K562 (cell line): Measurements from ENCODE around the gene AIFM3. TPM values are rescaled to one million over a fixed set of nuclear protein-coding genes. Genes with fewer than 3 reads are reported as not detected.

Experiments used
- ATAC-seq: fragments of 200-7000 bp; cut with Tn5 transposase; 3 replicates; pipeline ENCODE4 v1.9.1; 2020; ENCODE audit warnings: moderate library complexity
- BruUV-seq: library from RNA; stranded (reverse); fragments of 400-500 nt; replicated peaks from 2 replicates; lab custom pipeline; 2021; lab: Mats Ljungman, UMichigan
- CTCF ChIA-PET: fragments of 300-600 bp; formaldehyde crosslinking; extraction: SDS; loops from one replicate; lab custom pipeline; 2021; ENCODE audit warnings: low intra/inter-chr PET ratio; lab: Yijun Ruan, JAX
- POLR2A ChIA-PET: fragments of 300-600, 350-650 bp; sonication (Branson Sonifier 250); formaldehyde crosslinking; extraction: SDS; loops from one replicate; lab custom pipeline; 2021; ENCODE audit warnings: antibody characterized with exemption, inconsistent platforms; lab: Yijun Ruan, JAX
- DNase-seq, 4 experiments: peaks; one replicate each; pipeline versions ENCODE4 v3.0.0 to v3.0.0-alpha.2; 2011 to 2018; ENCODE audit warnings: low spot score in 3 of 4, mixed read lengths in 3 of 4; ENCODE audit errors: extremely low read depth in 1 of 4
- FAIRE-seq: peaks from 2 replicates; lab custom pipeline; 2011; peaks lifted over from hg19 to GRCh38; lab: Jason Lieb, UNC
- H2AFZ ChIP-seq: 2 replicates; pipeline ENCODE4 v1.6.0; 2011; ENCODE audit warnings: low read depth, low read length, control low read depth, inconsistent platforms
- H3K27ac ChIP-seq: fragments of 200-600 bp; 3 replicates; pipeline ENCODE4 v1.8.0; 2011; ENCODE audit warnings: low read depth, mild to moderate bottlenecking, control low read depth, inconsistent platforms, low read length, moderate library complexity, mixed read lengths; ENCODE audit errors: extremely low read depth
- H3K27me3 ChIP-seq, 2 experiments: fragments of 300-600 bp in 1 of 2; 2 replicates in 1 of 2; 3 replicates in 1 of 2; pipeline versions ENCODE4 v1.6.0 to v1.8.0; 2011; ENCODE audit warnings: inconsistent platforms in 2 of 2, low read length in 2 of 2, mild to moderate bottlenecking in 1 of 2, mixed read lengths in 1 of 2, moderate library complexity in 1 of 2; ENCODE audit not compliant: control insufficient read depth in 2 of 2, insufficient read depth in 2 of 2
- H3K36me3 ChIP-seq: fragments of 300-600 bp; 3 replicates; pipeline ENCODE4 v1.8.0; 2011; ENCODE audit warnings: mild to moderate bottlenecking, low read length, inconsistent platforms; ENCODE audit not compliant: control insufficient read depth, insufficient read depth
- H3K4me1 ChIP-seq, 2 experiments: fragments of 200-600 bp in 1 of 2; replicated peaks in 1 of 2; 2 replicates in 1 of 2; 3 replicates in 1 of 2; pipeline versions ENCODE4 v1.5.1 to v1.8.0; 2011; ENCODE audit warnings: inconsistent platforms in 2 of 2, low read length in 2 of 2, mild to moderate bottlenecking in 1 of 2, mixed read lengths in 1 of 2, moderate library complexity in 1 of 2; ENCODE audit not compliant: control insufficient read depth in 2 of 2, insufficient read depth in 2 of 2
- H3K4me2 ChIP-seq: 2 replicates; pipeline ENCODE4 v1.6.1; 2011; ENCODE audit warnings: low read length, control low read depth, inconsistent platforms, mixed read lengths; ENCODE audit not compliant: insufficient read depth
- H3K4me3 ChIP-seq: fragments of 200-600 bp; sonication (generic), shearing (Covaris generic); 2 replicates; pipeline ENCODE4 v1.5.1; 2016; ENCODE audit warnings: control low read depth, inconsistent platforms
- H3K79me2 ChIP-seq: fragments of 200-600 bp; 3 replicates; pipeline ENCODE4 v1.8.0; 2011; ENCODE audit warnings: low read length, inconsistent platforms; ENCODE audit not compliant: control insufficient read depth, insufficient read depth
- H3K9ac ChIP-seq, 2 experiments: 2 replicates each; pipeline versions ENCODE4 v1.6.0 to v1.6.1; 2011; ENCODE audit warnings: low read depth in 2 of 2, low read length in 2 of 2, control low read depth in 1 of 2, inconsistent platforms in 1 of 2, mild to moderate bottlenecking in 1 of 2, mixed read lengths in 1 of 2; ENCODE audit not compliant: insufficient read depth in 1 of 2
- H3K9me1 ChIP-seq: one replicate; pipeline ENCODE4 v1.6.0; 2011; ENCODE audit warnings: inconsistent platforms, mild to moderate bottlenecking, low read length, moderate library complexity; ENCODE audit not compliant: control insufficient read depth, insufficient read depth
- H3K9me3 ChIP-seq: replicated peaks from 2 replicates; pipeline ENCODE4 v1.5.1; 2011; ENCODE audit warnings: low read depth, low read length, inconsistent platforms; ENCODE audit not compliant: control insufficient read depth, insufficient read depth
- H4K20me1 ChIP-seq: replicated peaks from 2 replicates; pipeline ENCODE4 v1.6.1; 2011; ENCODE audit warnings: low read length, inconsistent platforms, mixed read lengths; ENCODE audit not compliant: control insufficient read depth, insufficient read depth
- CBX8 ChIP-seq: fragments of 200-600 bp; sonication (generic); IDR thresholded peaks from 2 replicates; pipeline ENCODE4 v1.6.1; 2012; ENCODE audit warnings: borderline replicate concordance, mixed run types, low read depth, mild to moderate bottlenecking, moderate library complexity, mixed read lengths, low read length, control low read depth, inconsistent platforms; ENCODE audit not compliant: poor library complexity, severe bottlenecking; ENCODE audit errors: extremely low read depth
- CREM ChIP-seq: IDR thresholded peaks from 2 replicates; pipeline ENCODE4 v1.6.1; 2014; ENCODE audit warnings: antibody characterized with exemption, low read depth
- ELK3 ChIP-seq: fragments of 450-650 bp; formaldehyde crosslinking; IDR thresholded peaks from 2 replicates; pipeline ENCODE4 v1.4.0; 2020; ENCODE audit warnings: mild to moderate bottlenecking
- ERF ChIP-seq: fragments of 450-650 bp; formaldehyde crosslinking; IDR thresholded peaks from 2 replicates; pipeline ENCODE4 v1.4.0; 2020; ENCODE audit warnings: mild to moderate bottlenecking, mixed read lengths
- EWSR1 ChIP-seq: fragments of 450-650 bp; IDR thresholded peaks from 2 replicates; pipeline ENCODE4 v1.6.1; 2018; ENCODE audit warnings: borderline replicate concordance, mild to moderate bottlenecking, low read depth, moderate library complexity; ENCODE audit not compliant: partially characterized antibody
- FOXK1 ChIP-seq: sonication (generic); formaldehyde crosslinking; IDR thresholded peaks from 2 replicates; pipeline ENCODE4 v1.8.0; 2022; ENCODE audit warnings: missing genetic modification reagents, mild to moderate bottlenecking, borderline replicate concordance
- HNRNPLL ChIP-seq: fragments of 200-400 bp; formaldehyde crosslinking; IDR thresholded peaks from 2 replicates; pipeline ENCODE4 v1.6.1; 2017; ENCODE audit warnings: low read length, low read depth, mild to moderate bottlenecking; ENCODE audit not compliant: poor library complexity, severe bottlenecking
- IFI16 ChIP-seq: fragments of 250-450 bp; sonication (Bioruptor Pico); IDR thresholded peaks from 2 replicates; pipeline ENCODE4 v2.1.2; 2022; ENCODE audit warnings: mild to moderate bottlenecking, inconsistent platforms
- IRF1 ChIP-seq: sonication (generic); formaldehyde crosslinking; IDR thresholded peaks from 2 replicates; pipeline ENCODE4 v1.8.0; 2022; ENCODE audit warnings: missing genetic modification reagents, mild to moderate bottlenecking, borderline replicate concordance
- NR2C2 ChIP-seq, 2 experiments: fragments of 200-800 bp in 1 of 2; sonication (Bioruptor generic) in 1 of 2; sonication (generic) in 1 of 2; formaldehyde crosslinking in 1 of 2; IDR thresholded peaks; 2 replicates each; pipeline versions ENCODE4 v1.6.1 to v1.8.0; 2016 to 2022; ENCODE audit warnings: mild to moderate bottlenecking in 1 of 2, missing compliant biosample characterization in 1 of 2, missing genetic modification characterization in 1 of 2, missing genetic modification reagents in 1 of 2
- OTX1 ChIP-seq: fragments of 450-650 bp; formaldehyde crosslinking; IDR thresholded peaks from 2 replicates; pipeline ENCODE4 v1.4.0; 2022; ENCODE audit warnings: mild to moderate bottlenecking
- RBM22 ChIP-seq: fragments of 200-400 bp; formaldehyde crosslinking; IDR thresholded peaks from 2 replicates; pipeline ENCODE4 v1.6.1; 2018; ENCODE audit warnings: low read length, low read depth; ENCODE audit not compliant: poor library complexity, severe bottlenecking
- SREBF1 ChIP-seq: fragments of 150-350 bp; IDR thresholded peaks from 2 replicates; pipeline ENCODE4 v1.6.1; 2014; ENCODE audit warnings: antibody characterized with exemption, low read depth, low read length, borderline replicate concordance
- ZNF140 ChIP-seq: fragments of 250-450 bp; sonication (Bioruptor Pico); IDR thresholded peaks from 2 replicates; pipeline ENCODE4 v1.8.0; 2021; ENCODE audit warnings: moderate library complexity, mild to moderate bottlenecking, inconsistent platforms
- ZNF445 ChIP-seq: fragments of 250-450 bp; sonication (Bioruptor Pico); IDR thresholded peaks from 2 replicates; pipeline ENCODE4 v1.4.0; 2020; ENCODE audit warnings: low read depth, mild to moderate bottlenecking, moderate library complexity
- WGBS: fragments of 100-300 bp; shearing (Covaris generic); methylation state at CpG from one replicate; pipeline ENCODE4 v1.1.6; 2016; ENCODE audit warnings: low coverage, mixed read lengths; ENCODE audit not compliant: insufficient coverage; ENCODE audit errors: missing lambda C conversion rate; 5-methylcytosine and 5-hydroxymethylcytosine counted together
- in situ Hi-C: fragments of 300-500 bp; cut with MboI; formaldehyde crosslinking; loops from 4 replicates; pipeline ENCODE4 v1.15.0; 2018; ENCODE audit warnings: inconsistent platforms, mixed read lengths
- intact Hi-C: fragments of 100-400 bp; cut with micrococcal nuclease; formaldehyde crosslinking; loops from 2 replicates; pipeline ENCODE4 v1.14.2; 2022
- polyA plus RNA-seq, 8 experiments: library from polyadenylated mRNA; depleted of rRNA in 4 of 8; stranded (reverse) in 5 of 8; unstranded in 3 of 8; fragments of >200 nt; fragmentation: Nextera tagmentation in 2 of 8; fragmentation: Illumina TruSeq in 1 of 8; extraction: Ambion mirVana in 2 of 8; extraction: Trizol in 1 of 8; gene quantifications; 2 replicates each; pipeline versions ENCODE4 v1.2.1 to v1.2.3, GENCODE V29; 2011 to 2014; ENCODE audit warnings: inconsistent platforms in 1 of 8, missing spikeins in 1 of 8
- total RNA-seq, 7 experiments: library from RNA; depleted of rRNA in 6 of 7; stranded (reverse); fragments of >200 nt in 6 of 7; fragmentation: Illumina TruSeq in 2 of 7; extraction: Trizol in 2 of 7; gene quantifications; 2 replicates each; pipeline versions ENCODE4 v1.2.1 to v1.2.3, GENCODE V29; 2011 to 2021; ENCODE audit warnings: low replicate concordance in 1 of 7
- TF ChIP-seq, protein P1 (sequence below): fragments of 250-450 bp; sonication (Bioruptor Pico); IDR thresholded peaks from 2 replicates; pipeline ENCODE4 v1.9.0; 2021; ENCODE audit warnings: mild to moderate bottlenecking

The AIFM3 gene
- total and polyA plus RNA-seq, 9 of the 15 experiments (the other 6 are each of a cell fraction or from before 2014, with no cell fraction given): 0.03 to 0.20 (median 0.07) TPM; not detected in 1

DNA sequence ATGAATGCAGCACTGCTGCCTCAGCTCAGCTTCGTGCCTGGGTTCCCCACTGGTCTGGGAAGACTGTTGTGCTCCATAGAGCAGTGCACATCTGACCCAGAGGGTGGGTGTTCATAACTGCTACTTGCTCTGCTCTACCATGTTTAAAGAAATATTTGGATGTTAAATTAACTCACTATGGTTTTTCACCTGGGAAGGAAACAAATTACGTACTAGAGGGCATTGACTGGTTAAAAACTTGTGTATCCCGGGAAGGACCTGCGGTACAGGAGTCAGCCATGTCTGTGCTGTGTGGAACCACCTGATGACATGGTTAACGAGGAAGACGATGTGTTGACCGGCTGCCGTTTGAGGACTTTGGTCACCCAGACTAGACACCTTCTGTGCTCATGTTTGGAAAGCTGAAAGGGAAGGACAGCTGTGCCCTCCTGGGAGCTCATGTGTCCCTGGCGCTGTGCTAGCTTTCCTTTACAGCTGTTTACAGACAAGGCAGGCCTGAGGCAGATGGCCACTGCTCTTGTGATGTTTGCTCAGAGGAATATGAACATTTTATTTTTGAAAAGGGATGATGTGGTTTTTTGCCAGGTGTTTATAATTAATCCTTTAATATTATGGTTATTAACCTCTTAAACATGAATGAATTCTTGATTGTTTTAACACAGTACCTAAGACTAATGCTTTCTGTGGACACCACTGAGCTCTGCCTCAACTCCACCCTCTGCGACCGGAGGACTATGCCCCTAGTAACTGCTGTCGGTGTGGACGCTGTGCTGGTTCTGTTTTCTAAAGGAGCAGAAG, 14.3 kb upstream of the AIFM3 start:
- no peak overlapping the region for H2AFZ ChIP-seq
- ChIA-PET CTCF (no interaction called here), POLR2A (interaction anchor here (0.5 to 64.4 kb wide), 12 partner anchors 8 to 149 kb away, joined by 3 to 1556 read pairs (median 15); partner anchors contain the start of genes AIFM3, CRKL and LZTR1)
- H3K4me3 ChIP-seq: no peak overlapping the region
- WGBS: 92% methylated on average over 13 of the region's 13 CpGs
- no peaks in the 10 kb centered on the region for H3K27me3 ChIP-seq
- H3K27ac ChIP-seq: no peak overlapping the region; the same call in 2 of the 3 replicates
- H4K20me1 ChIP-seq: peaks cover 71% of the 10 kb centered on the region
- in situ Hi-C loops: loop anchor here (25.0 kb wide), 1 partner anchor 185 kb away; no protein-coding TSS in a partner anchor
- intact Hi-C loops: no loop called here
- H3K4me2 ChIP-seq: no peak overlapping the region
- H3K9me3 ChIP-seq: no peaks in the 10 kb centered on the region
- peak overlapping the region in 1 of 2 experiments; percentile 10; a peak in 1 of 4 replicates for H3K9ac ChIP-seq
- H3K79me2 ChIP-seq: peaks cover 55% of the 10 kb centered on the region
- H3K9me1 ChIP-seq: peaks cover 4% of the 10 kb centered on the region
- H3K4me1 ChIP-seq: peaks cover 0 to 25% of the 10 kb centered on the region in 2 experiments; a peak in 2 of 5 replicates
- FAIRE-seq (no peak), DNase-seq (no peak), ATAC-seq (peak; percentile 2; the same call in 1 of the 3 replicates)
- TSS peak; percentile 29 for BruUV-seq
- peaks cover 67% of the 10 kb centered on the region for H3K36me3 ChIP-seq
- TF ChIP-seq FOXK1 (CRISPR knock-in tag) (peak; percentile 72; the same call in 1 of the 2 replicates), ZNF140 (CRISPR knock-in tag) (peak; percentile 30; the same call in 1 of the 2 replicates), ERF (CRISPR knock-in tag) (0 out of 2 replicates have a peak, but pooled peaks have one; percentile 9), HNRNPLL (no peak), IRF1 (CRISPR knock-in tag) (no peak), IFI16 (CRISPR knock-in tag) (0 out of 2 replicates have a peak, but pooled peaks have one; percentile 1), OTX1 (CRISPR knock-in tag) (0 out of 2 replicates have a peak, but pooled peaks have one; percentile 17), ELK3 (CRISPR knock-in tag) (peak; percentile 62; the same call in 1 of the 2 replicates), ZNF445 (CRISPR knock-in tag) (0 out of 2 replicates have a peak, but pooled peaks have one; percentile 43), CBX8 (no peak), EWSR1 (no peak), RBM22 (peak; percentile 24), SREBF1 (0 out of 2 replicates have a peak, but pooled peaks have one; percentile 28), CREM (no peak), NR2C2 (CRISPR knock-in tag; IDR thresholded peaks at IDR 0.05) (0 out of 2 replicates have a peak, but pooled peaks have one; percentile 8), NR2C2 (tag; IDR thresholded peaks at IDR 0.05) (no peak)
- TF ChIP-seq, protein P1, sequence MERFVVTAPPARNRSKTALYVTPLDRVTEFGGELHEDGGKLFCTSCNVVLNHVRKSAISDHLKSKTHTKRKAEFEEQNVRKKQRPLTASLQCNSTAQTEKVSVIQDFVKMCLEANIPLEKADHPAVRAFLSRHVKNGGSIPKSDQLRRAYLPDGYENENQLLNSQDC (CRISPR knock-in tag): peak; percentile 25; the same call in 1 of the 2 replicates
